HepG2 (cell line): ENCODE data around the gene TASP1. TPM values are rescaled to one million over a fixed set of nuclear protein-coding genes. Genes with fewer than 3 reads are reported as not detected.
A peak's percentile ranks its signal among the peaks of the same experiment; 100 is the strongest.

Experiments
- CEBPB ChIP-seq: IDR thresholded peaks from 2 replicates; pipeline ENCODE4 v1.6.1; 2011; ENCODE audit warnings: low read depth, low read length, improper control_type of control experiment, borderline replicate concordance
- CENPX ChIP-seq: sonication (generic); formaldehyde crosslinking; IDR thresholded peaks from 2 replicates; pipeline ENCODE4 v1.9.0; 2021; ENCODE audit warnings: mild to moderate bottlenecking, missing genetic modification reagents, moderate library complexity
- EHMT2 ChIP-seq: fragments of 200-600 bp; sonication (generic); IDR thresholded peaks from 2 replicates; pipeline ENCODE4 v1.7.0; 2017; ENCODE audit warnings: antibody characterized with exemption, low read depth, low read length, borderline replicate concordance
- ELK4 ChIP-seq: sonication (generic); formaldehyde crosslinking; IDR thresholded peaks from 2 replicates; pipeline ENCODE4 v1.9.0; 2021; ENCODE audit warnings: missing genetic modification reagents, borderline replicate concordance
- FOSL2 ChIP-seq: sonication (generic); formaldehyde crosslinking; IDR thresholded peaks from 2 replicates; pipeline ENCODE4 v1.4.0; 2020; ENCODE audit warnings: missing genetic modification reagents
- HCFC1 ChIP-seq: fragments of 150-350 bp; IDR thresholded peaks from 2 replicates; pipeline ENCODE4 v1.6.1; 2014; ENCODE audit warnings: low read depth, low read length
- HHEX ChIP-seq: IDR thresholded peaks from 2 replicates; pipeline ENCODE4 v1.6.1; 2016; ENCODE audit warnings: control low read depth
- HNF4G ChIP-seq, 2 experiments: sonication (generic) in 1 of 2; formaldehyde crosslinking in 1 of 2; IDR thresholded peaks; 2 replicates each; pipeline versions ENCODE4 v1.4.0 to v1.6.1; 2011 to 2020; ENCODE audit warnings: borderline replicate concordance in 2 of 2, low read depth in 2 of 2, mild to moderate bottlenecking in 2 of 2, low read length in 1 of 2, missing genetic modification reagents in 1 of 2, moderate library complexity in 1 of 2
- LCORL ChIP-seq, 2 experiments: fragments of 450-650 bp in 1 of 2; sonication (generic) in 1 of 2; formaldehyde crosslinking in 1 of 2; IDR thresholded peaks; 2 replicates each; pipeline versions ENCODE4 v1.5.0 to v1.6.1; 2017 to 2020; ENCODE audit warnings: antibody characterized with exemption in 1 of 2, missing genetic modification reagents in 1 of 2
- MAFF ChIP-seq: IDR thresholded peaks from 2 replicates; pipeline ENCODE4 v1.6.1; 2011; ENCODE audit warnings: low read depth, low read length, improper control_type of control experiment
- PHF21A ChIP-seq: sonication (generic); formaldehyde crosslinking; IDR thresholded peaks from 2 replicates; pipeline ENCODE4 v1.5.0; 2020; ENCODE audit warnings: mild to moderate bottlenecking, missing genetic modification reagents
- RAD21 ChIP-seq: fragments of 450-650 bp; formaldehyde crosslinking; IDR thresholded peaks from 2 replicates; pipeline ENCODE4 v1.5.0; 2020; ENCODE audit warnings: mild to moderate bottlenecking
- SALL1 ChIP-seq: sonication (generic); formaldehyde crosslinking; IDR thresholded peaks from 2 replicates; pipeline ENCODE4 v1.8.0; 2022; ENCODE audit warnings: mild to moderate bottlenecking, missing genetic modification reagents
- SOX13 ChIP-seq, 3 experiments: fragments of 450-650 bp in 1 of 3; sonication (generic) in 1 of 3; formaldehyde crosslinking in 1 of 3; IDR thresholded peaks in 2 of 3; conservative IDR thresholded peaks in 1 of 3; 2 replicates each; pipeline versions ENCODE4 v1.5.0 to v1.6.1; 2016 to 2020; ENCODE audit warnings: antibody characterized with exemption in 1 of 3, mild to moderate bottlenecking in 1 of 3, missing compliant biosample characterization in 1 of 3, missing genetic modification reagents in 1 of 3, moderate library complexity in 1 of 3
- SRSF1 ChIP-seq: fragments of 200-400 bp; formaldehyde crosslinking; optimal IDR thresholded peaks from 2 replicates; pipeline ENCODE3; 2017; ENCODE audit warnings: mild to moderate bottlenecking, low read depth, low read length, moderate library complexity
- YEATS2 ChIP-seq: sonication (generic); formaldehyde crosslinking; IDR thresholded peaks from 2 replicates; pipeline ENCODE4 v1.4.0; 2020; ENCODE audit warnings: missing genetic modification reagents, borderline replicate concordance
- ZBTB3 ChIP-seq: sonication (generic); formaldehyde crosslinking; IDR thresholded peaks from 2 replicates; pipeline ENCODE4 v1.4.0; 2020; ENCODE audit warnings: low read depth, mild to moderate bottlenecking, moderate library complexity, missing genetic modification reagents, borderline replicate concordance
- ZBTB7A ChIP-seq: sonication (generic); formaldehyde crosslinking; IDR thresholded peaks from 2 replicates; pipeline ENCODE4 v1.8.0; 2022; ENCODE audit warnings: mild to moderate bottlenecking, missing genetic modification reagents
- ZNF460 ChIP-seq: sonication (generic); formaldehyde crosslinking; IDR thresholded peaks from 2 replicates; pipeline ENCODE4 v1.5.1; 2020; ENCODE audit warnings: missing genetic modification reagents, mild to moderate bottlenecking, borderline replicate concordance
- ZNF501 ChIP-seq: sonication (generic); formaldehyde crosslinking; IDR thresholded peaks from 2 replicates; pipeline ENCODE4 v1.5.1; 2020; ENCODE audit warnings: mild to moderate bottlenecking, moderate library complexity, missing genetic modification reagents
- ZNF549 ChIP-seq: sonication (generic); formaldehyde crosslinking; IDR thresholded peaks from 2 replicates; pipeline ENCODE4 v1.5.0; 2020; ENCODE audit warnings: missing genetic modification reagents
- ZNF570 ChIP-seq: sonication (generic); formaldehyde crosslinking; IDR thresholded peaks from 2 replicates; pipeline ENCODE4 v1.4.0; 2020; ENCODE audit warnings: mild to moderate bottlenecking, missing genetic modification reagents, borderline replicate concordance
- ZNF777 ChIP-seq: sonication (generic); formaldehyde crosslinking; IDR thresholded peaks from 2 replicates; pipeline ENCODE4 v1.4.0; 2020; ENCODE audit warnings: missing genetic modification reagents
- polyA plus RNA-seq, 8 experiments: library from polyadenylated mRNA; depleted of rRNA in 3 of 8; stranded (reverse) in 7 of 8; unstranded in 1 of 8; fragments of >200 nt; fragmentation: Illumina TruSeq in 4 of 8; extraction: Trizol in 4 of 8; gene quantifications; 2 replicates each; pipeline versions ENCODE4 v1.2.1 to v1.2.3, GENCODE V29; 2011 to 2016; ENCODE audit warnings: low read depth in 4 of 8, missing spikeins in 1 of 8, mixed read lengths in 1 of 8; ENCODE audit not compliant: insufficient read depth in 1 of 8
- total RNA-seq, 5 experiments: library from RNA; depleted of rRNA; stranded (reverse); fragments of >200 nt; fragmentation: Illumina TruSeq; extraction: Trizol; gene quantifications; 2 replicates each; pipeline ENCODE4 v1.2.3, GENCODE V29; 2016; ENCODE audit warnings: low read depth in 1 of 5
- TF ChIP-seq, protein P1 (sequence below): sonication (generic); formaldehyde crosslinking; IDR thresholded peaks from 2 replicates; pipeline ENCODE4 v1.5.0; 2020; ENCODE audit warnings: mild to moderate bottlenecking, missing genetic modification reagents, moderate library complexity
- TF ChIP-seq, protein P2 (sequence below): sonication (generic); formaldehyde crosslinking; IDR thresholded peaks from 2 replicates; pipeline ENCODE4 v1.8.0; 2022; ENCODE audit warnings: missing genetic modification reagents, mild to moderate bottlenecking, inconsistent platforms, borderline replicate concordance
- TF ChIP-seq, protein P3 (sequence below): sonication (generic); formaldehyde crosslinking; IDR thresholded peaks from 2 replicates; pipeline ENCODE4 v1.5.0; 2020; ENCODE audit warnings: missing genetic modification reagents, mild to moderate bottlenecking, borderline replicate concordance

The TASP1 gene
- total and polyA plus RNA-seq, 2 of the 13 experiments (the other 11 are each of a cell fraction or from before 2014, with no cell fraction given): 10.0 to 25.2 TPM

GRCh38 chr20:13355411-13355810 lies 283.3 kb downstream of the TASP1 start (continued):
- peak; percentile 89 for TF ChIP-seq CEBPB
- 0 out of 2 replicates have a peak, but pooled peaks have one; percentile 20 for TF ChIP-seq FOSL2 (CRISPR knock-in tag)
- TF ChIP-seq ZNF777 (CRISPR knock-in tag): no peak
- TF ChIP-seq SALL1 (CRISPR knock-in tag): no peak
- TF ChIP-seq EHMT2: 0 out of 2 replicates have a peak, but pooled peaks have one; percentile 17
- no peak for TF ChIP-seq ZNF570 (CRISPR knock-in tag)
- no peak for TF ChIP-seq YEATS2 (CRISPR knock-in tag)
- TF ChIP-seq, protein P1, sequence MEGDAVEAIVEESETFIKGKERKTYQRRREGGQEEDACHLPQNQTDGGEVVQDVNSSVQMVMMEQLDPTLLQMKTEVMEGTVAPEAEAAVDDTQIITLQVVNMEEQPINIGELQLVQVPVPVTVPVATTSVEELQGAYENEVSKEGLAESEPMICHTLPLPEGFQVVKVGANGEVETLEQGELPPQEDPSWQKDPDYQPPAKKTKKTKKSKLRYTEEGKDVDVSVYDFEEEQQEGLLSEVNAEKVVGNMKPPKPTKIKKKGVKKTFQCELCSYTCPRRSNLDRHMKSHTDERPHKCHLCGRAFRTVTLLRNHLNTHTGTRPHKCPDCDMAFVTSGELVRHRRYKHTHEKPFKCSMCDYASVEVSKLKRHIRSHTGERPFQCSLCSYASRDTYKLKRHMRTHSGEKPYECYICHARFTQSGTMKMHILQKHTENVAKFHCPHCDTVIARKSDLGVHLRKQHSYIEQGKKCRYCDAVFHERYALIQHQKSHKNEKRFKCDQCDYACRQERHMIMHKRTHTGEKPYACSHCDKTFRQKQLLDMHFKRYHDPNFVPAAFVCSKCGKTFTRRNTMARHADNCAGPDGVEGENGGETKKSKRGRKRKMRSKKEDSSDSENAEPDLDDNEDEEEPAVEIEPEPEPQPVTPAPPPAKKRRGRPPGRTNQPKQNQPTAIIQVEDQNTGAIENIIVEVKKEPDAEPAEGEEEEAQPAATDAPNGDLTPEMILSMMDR (CRISPR knock-in tag): no peak
- TF ChIP-seq ZBTB3: no peak
- no peak for TF ChIP-seq ELK4 (CRISPR knock-in tag)
- no peak for TF ChIP-seq PHF21A
- TF ChIP-seq ZBTB7A (CRISPR knock-in tag): no peak
- TF ChIP-seq MAFF: no peak
- TF ChIP-seq SOX13 (IDR thresholded peaks at IDR 0.05): no peak
- TF ChIP-seq SOX13 (CRISPR knock-in tag; conservative IDR thresholded peaks at IDR 0.05 in 1 of 2, IDR thresholded peaks at IDR 0.05 in 1 of 2): peak in 1 of 2 experiments; percentile 53; a peak in 2 of 4 replicates
- no peak for TF ChIP-seq ZNF549 (CRISPR knock-in tag)
- TF ChIP-seq SRSF1: no peak
- no peak for TF ChIP-seq HHEX (CRISPR knock-in tag)
- TF ChIP-seq HNF4G (IDR thresholded peaks at IDR 0.05; ENCODE audit: borderline replicate concordance, low read depth, low read length): no peak
- TF ChIP-seq HNF4G (CRISPR knock-in tag; IDR thresholded peaks at IDR 0.05; ENCODE audit: borderline replicate concordance, low read depth): no peak
- TF ChIP-seq, protein P2, sequence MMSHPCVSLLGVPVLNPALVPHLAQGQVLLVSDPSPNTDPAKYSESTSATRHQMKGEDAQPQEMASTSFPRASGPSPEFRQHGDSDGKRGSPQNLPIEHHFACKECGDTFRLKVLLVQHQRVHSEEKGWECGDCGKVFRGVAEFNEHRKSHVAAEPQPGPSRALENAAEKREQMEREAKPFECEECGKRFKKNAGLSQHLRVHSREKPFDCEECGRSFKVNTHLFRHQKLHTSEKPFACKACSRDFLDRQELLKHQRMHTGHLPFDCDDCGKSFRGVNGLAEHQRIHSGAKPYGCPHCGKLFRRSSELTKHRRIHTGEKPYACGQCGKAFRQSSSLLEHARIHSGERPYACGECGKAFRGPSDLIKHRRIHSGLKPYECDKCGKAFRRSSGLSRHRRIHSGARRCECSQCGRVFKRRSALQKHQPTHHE (CRISPR knock-in tag): no peak
- TF ChIP-seq, protein P3, sequence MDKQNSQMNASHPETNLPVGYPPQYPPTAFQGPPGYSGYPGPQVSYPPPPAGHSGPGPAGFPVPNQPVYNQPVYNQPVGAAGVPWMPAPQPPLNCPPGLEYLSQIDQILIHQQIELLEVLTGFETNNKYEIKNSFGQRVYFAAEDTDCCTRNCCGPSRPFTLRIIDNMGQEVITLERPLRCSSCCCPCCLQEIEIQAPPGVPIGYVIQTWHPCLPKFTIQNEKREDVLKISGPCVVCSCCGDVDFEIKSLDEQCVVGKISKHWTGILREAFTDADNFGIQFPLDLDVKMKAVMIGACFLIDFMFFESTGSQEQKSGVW (CRISPR knock-in tag): no peak
- TF ChIP-seq ZNF460 (CRISPR knock-in tag): no peak
- no peak for TF ChIP-seq RAD21 (CRISPR knock-in tag)
- TF ChIP-seq CENPX (CRISPR knock-in tag): no peak
- TF ChIP-seq HCFC1: no peak
- TF ChIP-seq LCORL (IDR thresholded peaks at IDR 0.05): no peak
- peak; percentile 31; the same call in 1 of the 2 replicates for TF ChIP-seq LCORL (CRISPR knock-in tag; IDR thresholded peaks at IDR 0.05)
- TF ChIP-seq ZNF501 (CRISPR knock-in tag): no peak
